IMR-90 (cell line): ENCODE results near the gene MBD2. TPM values are rescaled to one million over a fixed set of nuclear protein-coding genes. Genes with fewer than 3 reads are reported as not detected.

ENCODE experiments used
- ATAC-seq: fragments of 200-7000 bp; cut with Tn5 transposase; 2 replicates; pipeline ENCODE4 v1.9.1; 2020; ENCODE audit warnings: low read depth, mild to moderate bottlenecking, moderate library complexity
- BruUV-seq: library from RNA; stranded (reverse); fragments of 400-500 nt; replicated peaks from 2 replicates; lab custom pipeline; 2021; lab: Mats Ljungman, UMichigan
- CTCF ChIA-PET: fragments of 300-600 bp; formaldehyde crosslinking; extraction: SDS; loops from one replicate; lab custom pipeline; 2021; ENCODE audit warnings: antibody characterized with exemption; lab: Yijun Ruan, JAX
- POLR2A ChIA-PET: fragments of 300-600 bp; sonication (Branson Sonifier 250); formaldehyde crosslinking; loops from one replicate; lab custom pipeline; 2022; ENCODE audit warnings: antibody characterized with exemption; ENCODE audit not compliant: unreplicated experiment; lab: Charles Lee
- DNase-seq: peaks from one replicate; pipeline ENCODE4 v3.0.0; 2013
- H2AFZ ChIP-seq: replicated peaks from 2 replicates; pipeline ENCODE3; 2013; ENCODE audit warnings: low read length, mild to moderate bottlenecking; ENCODE audit not compliant: poor library complexity
- H2AK5ac ChIP-seq: 2 replicates; pipeline ENCODE4 v1.6.1; 2013; ENCODE audit warnings: low read depth, low read length, inconsistent platforms
- H2AK9ac ChIP-seq: replicated peaks from 2 replicates; pipeline ENCODE3; 2013; ENCODE audit warnings: mild to moderate bottlenecking, low read depth, low read length, moderate library complexity; ENCODE audit not compliant: poor library complexity
- H2BK120ac ChIP-seq: 2 replicates; pipeline ENCODE4 v1.6.1; 2013; ENCODE audit warnings: low read depth, low read length, inconsistent platforms
- H2BK15ac ChIP-seq: 3 replicates; pipeline ENCODE4 v1.6.1; 2013; ENCODE audit warnings: low read depth, low read length, inconsistent platforms
- H2BK20ac ChIP-seq: 2 replicates; pipeline ENCODE4 v1.6.1; 2013; ENCODE audit warnings: low read depth, mild to moderate bottlenecking, inconsistent platforms, low read length, moderate library complexity
- H2BK5ac ChIP-seq: 2 replicates; pipeline ENCODE4 v1.6.1; 2013; ENCODE audit warnings: mild to moderate bottlenecking, low read depth, low read length, inconsistent platforms; ENCODE audit not compliant: poor library complexity, severe bottlenecking
- H3K14ac ChIP-seq: replicated peaks from 2 replicates; pipeline ENCODE4 v1.6.1; 2013; ENCODE audit warnings: low read depth, low read length, inconsistent platforms
- H3K18ac ChIP-seq: 2 replicates; pipeline ENCODE4 v1.6.1; 2013; ENCODE audit warnings: low read depth, low read length, control low read depth
- H3K23ac ChIP-seq: 2 replicates; pipeline ENCODE4 v1.6.1; 2013; ENCODE audit warnings: low read depth, low read length, inconsistent platforms
- H3K27ac ChIP-seq: 2 replicates; pipeline ENCODE4 v1.5.1; 2013; ENCODE audit warnings: mild to moderate bottlenecking, control low read depth, low read length; ENCODE audit not compliant: insufficient read depth
- H3K27me3 ChIP-seq: 2 replicates; pipeline ENCODE4 v1.6.1; 2013; ENCODE audit warnings: low read length; ENCODE audit not compliant: control insufficient read depth, insufficient read depth
- H3K36me3 ChIP-seq: 2 replicates; pipeline ENCODE4 v1.6.1; 2013; ENCODE audit warnings: low read length, mixed read lengths; ENCODE audit not compliant: control insufficient read depth, insufficient read depth
- H3K4ac ChIP-seq: 2 replicates; pipeline ENCODE4 v1.6.1; 2013; ENCODE audit warnings: low read depth, low read length, inconsistent platforms
- H3K4me1 ChIP-seq: 2 replicates; pipeline ENCODE4 v1.6.1; 2013; ENCODE audit warnings: low read length, mixed read lengths; ENCODE audit not compliant: control insufficient read depth, insufficient read depth
- H3K4me2 ChIP-seq: 2 replicates; pipeline ENCODE4 v1.6.1; 2013; ENCODE audit warnings: low read depth, mild to moderate bottlenecking, control low read depth, low read length, moderate library complexity
- H3K4me3 ChIP-seq: 2 replicates; pipeline ENCODE4 v1.5.1; 2013; ENCODE audit warnings: low read depth, mild to moderate bottlenecking, control low read depth, low read length, moderate library complexity; ENCODE audit not compliant: insufficient read depth
- H3K56ac ChIP-seq: 2 replicates; pipeline ENCODE4 v1.6.1; 2013; ENCODE audit warnings: low read length, inconsistent platforms; ENCODE audit not compliant: insufficient read depth; ENCODE audit errors: extremely low read depth
- H3K79me1 ChIP-seq, 2 experiments: 2 replicates each; pipeline ENCODE4 v1.6.1; 2013; ENCODE audit warnings: low read length in 2 of 2, inconsistent platforms in 1 of 2, low read depth in 1 of 2
- H3K9ac ChIP-seq: 2 replicates; pipeline ENCODE4 v1.6.1; 2013; ENCODE audit warnings: low read depth, low read length, control low read depth
- H3K9me1 ChIP-seq: 2 replicates; pipeline ENCODE4 v1.6.1; 2013; ENCODE audit warnings: low read length, inconsistent platforms; ENCODE audit not compliant: insufficient read depth
- H3K9me3 ChIP-seq: 2 replicates; pipeline ENCODE4 v1.6.1; 2013; ENCODE audit warnings: low read length; ENCODE audit not compliant: control insufficient read depth, insufficient read depth
- H4K20me1 ChIP-seq: 2 replicates; pipeline ENCODE4 v1.6.1; 2013; ENCODE audit warnings: low read length, inconsistent platforms; ENCODE audit not compliant: insufficient read depth
- H4K5ac ChIP-seq: 2 replicates; pipeline ENCODE4 v1.6.1; 2013; ENCODE audit warnings: mild to moderate bottlenecking, low read depth, low read length, control low read depth
- H4K8ac ChIP-seq, 2 experiments: 2 replicates each; pipeline ENCODE4 v1.6.1; 2013; ENCODE audit warnings: low read depth in 2 of 2, low read length in 2 of 2, control low read depth in 1 of 2, inconsistent platforms in 1 of 2
- H4K91ac ChIP-seq: 2 replicates; pipeline ENCODE4 v1.6.1; 2013; ENCODE audit warnings: low read depth, low read length, inconsistent platforms; ENCODE audit not compliant: insufficient read depth
- BHLHE40 ChIP-seq: fragments of 150-350 bp; IDR thresholded peaks from 2 replicates; pipeline ENCODE4 v1.6.1; 2016; ENCODE audit warnings: mild to moderate bottlenecking, low read depth, low read length
- CEBPB ChIP-seq: IDR thresholded peaks from 2 replicates; pipeline ENCODE4 v1.6.1; 2012; ENCODE audit warnings: low read depth, low read length, improper control_type of control experiment
- CHD1 ChIP-seq: IDR thresholded peaks from 2 replicates; pipeline ENCODE4 v1.6.1; 2012; ENCODE audit warnings: low read depth, low read length, improper control_type of control experiment
- FOS ChIP-seq: fragments of 150-350 bp; IDR thresholded peaks from 2 replicates; pipeline ENCODE4 v1.6.1; 2016; ENCODE audit warnings: low read depth, low read length
- MAFK ChIP-seq: IDR thresholded peaks from 2 replicates; pipeline ENCODE4 v1.6.1; 2012; ENCODE audit warnings: low read depth, low read length, improper control_type of control experiment
- MAZ ChIP-seq: IDR thresholded peaks from 2 replicates; pipeline ENCODE4 v1.6.1; 2012; ENCODE audit warnings: low read depth, mild to moderate bottlenecking, low read length, improper control_type of control experiment, moderate library complexity, borderline replicate concordance
- MXI1 ChIP-seq: IDR thresholded peaks from 2 replicates; pipeline ENCODE4 v1.6.1; 2012; ENCODE audit warnings: low read depth, mild to moderate bottlenecking, low read length, moderate library complexity, borderline replicate concordance
- NFE2L2 ChIP-seq: fragments of 150-350 bp; IDR thresholded peaks from 2 replicates; pipeline ENCODE4 v1.6.1; 2016; ENCODE audit warnings: low read depth, mild to moderate bottlenecking, low read length
- POLR2A ChIP-seq: IDR thresholded peaks from 2 replicates; pipeline ENCODE4 v1.6.1; 2012; ENCODE audit warnings: mild to moderate bottlenecking, low read depth, low read length
- RAD21 ChIP-seq: IDR thresholded peaks from 2 replicates; pipeline ENCODE4 v1.6.1; 2012; ENCODE audit warnings: low read length, improper control_type of control experiment
- RCOR1 ChIP-seq: IDR thresholded peaks from 2 replicates; pipeline ENCODE4 v1.6.1; 2012; ENCODE audit warnings: mild to moderate bottlenecking, low read length, improper control_type of control experiment; ENCODE audit not compliant: insufficient replicate concordance
- RFX5 ChIP-seq: IDR thresholded peaks from 2 replicates; pipeline ENCODE4 v1.8.0; 2012; ENCODE audit warnings: low read depth, mild to moderate bottlenecking, low read length, moderate library complexity
- SMC3 ChIP-seq: fragments of 150-350 bp; IDR thresholded peaks from 2 replicates; pipeline ENCODE4 v1.6.1; 2016; ENCODE audit warnings: low read depth, mild to moderate bottlenecking, antibody characterized with exemption, low read length, moderate library complexity
- dilution Hi-C: fragments of 300-500 bp; cut with HindIII; formaldehyde crosslinking; loops from one replicate; pipeline ENCODE4 v1.14.3; 2018; ENCODE audit warnings: low sequenced_read_pairs; ENCODE audit not compliant: unreplicated experiment
- in situ Hi-C: fragments of 300-500 bp; cut with MboI; formaldehyde crosslinking; loops from 3 replicates; pipeline ENCODE4 v1.14.3; 2019; ENCODE audit warnings: low sequenced_read_pairs, inconsistent platforms, mixed read lengths
- intact Hi-C: fragments of 100-400 bp; cut with micrococcal nuclease; formaldehyde crosslinking; loops from 2 replicates; pipeline ENCODE4 v1.10.0; 2022
- polyA plus RNA-seq, 3 experiments: library from polyadenylated mRNA; depleted of rRNA; stranded (reverse); fragments of >200 nt; gene quantifications; 2 replicates each; pipeline ENCODE4 v1.2.3, GENCODE V29; 2012; ENCODE audit warnings: low replicate concordance in 1 of 3
- total RNA-seq: library from RNA; depleted of rRNA; stranded (reverse); fragments of >200 nt; gene quantifications from 2 replicates; pipeline ENCODE4 v1.2.3, GENCODE V29; 2012
- TF ChIP-seq, protein P1 (sequence below): fragments of 150-350 bp; IDR thresholded peaks from 2 replicates; pipeline ENCODE4 v1.6.1; 2017; ENCODE audit warnings: mild to moderate bottlenecking, antibody characterized with exemption, low read length, low read depth
- TF ChIP-seq, protein P2 (sequence below): fragments of 150-350 bp; IDR thresholded peaks from 2 replicates; pipeline ENCODE4 v1.6.1; 2016; ENCODE audit warnings: low read depth, mild to moderate bottlenecking, low read length, moderate library complexity, borderline replicate concordance

Gene MBD2
- total and polyA plus RNA-seq, 2 of the 4 experiments (the other 2 are of a cell fraction), result 9.7 to 29.5 TPM

DNA sequence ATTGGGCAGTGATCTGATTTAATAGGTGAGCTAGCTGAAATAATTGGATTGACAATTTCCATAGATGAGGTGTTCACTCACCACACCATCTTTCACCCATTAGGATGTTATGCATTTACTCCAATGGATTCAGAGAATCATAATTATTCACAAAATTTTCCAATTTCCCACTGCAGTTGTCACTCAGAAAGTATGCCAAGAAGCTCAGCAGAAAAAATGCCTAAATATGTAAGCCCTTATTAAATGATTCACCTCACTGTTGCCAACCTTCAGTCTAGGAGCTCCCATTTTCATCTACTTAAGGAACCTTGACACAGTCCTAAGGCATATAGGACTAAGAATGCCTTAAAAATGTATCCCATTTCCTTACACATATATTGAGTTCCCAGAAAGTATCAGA lies 94.3 kb downstream of the MBD2 start:
- Histone ChIP-seq H3K14ac (no peak overlapping the region), H3K18ac (no peak overlapping the region), H4K91ac (no peak overlapping the region), H2BK120ac (no peak overlapping the region), H3K4me3 (no peak overlapping the region), H2BK20ac (no peak overlapping the region), H4K5ac (no peak overlapping the region), H2AK9ac (no peak overlapping the region), H3K4me1 (no peaks in the 10 kb centered on the region), H2BK5ac (no peak overlapping the region), H2AK5ac (no peak overlapping the region), H3K9ac (no peak overlapping the region), H2BK15ac (no peak overlapping the region), H3K23ac (no peak overlapping the region), H3K79me1 (no peaks in the 10 kb centered on the region), H3K9me3 (no peaks in the 10 kb centered on the region), H4K20me1 (no peaks in the 10 kb centered on the region), H3K56ac (no peak overlapping the region), H3K9me1 (no peaks in the 10 kb centered on the region), H3K27ac (no peak overlapping the region), H3K4ac (no peak overlapping the region), H3K27me3 (no peaks in the 10 kb centered on the region), H4K8ac (no peak overlapping the region), H3K4me2 (no peak overlapping the region), H2AFZ (no peak overlapping the region), H3K36me3 (no peaks in the 10 kb centered on the region)
- TF ChIP-seq, protein P1, sequence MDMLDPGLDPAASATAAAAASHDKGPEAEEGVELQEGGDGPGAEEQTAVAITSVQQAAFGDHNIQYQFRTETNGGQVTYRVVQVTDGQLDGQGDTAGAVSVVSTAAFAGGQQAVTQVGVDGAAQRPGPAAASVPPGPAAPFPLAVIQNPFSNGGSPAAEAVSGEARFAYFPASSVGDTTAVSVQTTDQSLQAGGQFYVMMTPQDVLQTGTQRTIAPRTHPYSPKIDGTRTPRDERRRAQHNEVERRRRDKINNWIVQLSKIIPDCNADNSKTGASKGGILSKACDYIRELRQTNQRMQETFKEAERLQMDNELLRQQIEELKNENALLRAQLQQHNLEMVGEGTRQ, result no peak
- no peak for TF ChIP-seq POLR2A
- TF ChIP-seq NFE2L2, result no peak
- TF ChIP-seq MXI1, result no peak
- no peak for TF ChIP-seq MAFK
- TF ChIP-seq RAD21, result no peak
- no peak for TF ChIP-seq BHLHE40
- TF ChIP-seq FOS, result no peak
- no peak for TF ChIP-seq CHD1
- no peak for TF ChIP-seq RCOR1
- TF ChIP-seq RFX5, result no peak
- TF ChIP-seq SMC3, result no peak
- TF ChIP-seq CEBPB, result no peak
- no peak for TF ChIP-seq MAZ
- TF ChIP-seq, protein P2, sequence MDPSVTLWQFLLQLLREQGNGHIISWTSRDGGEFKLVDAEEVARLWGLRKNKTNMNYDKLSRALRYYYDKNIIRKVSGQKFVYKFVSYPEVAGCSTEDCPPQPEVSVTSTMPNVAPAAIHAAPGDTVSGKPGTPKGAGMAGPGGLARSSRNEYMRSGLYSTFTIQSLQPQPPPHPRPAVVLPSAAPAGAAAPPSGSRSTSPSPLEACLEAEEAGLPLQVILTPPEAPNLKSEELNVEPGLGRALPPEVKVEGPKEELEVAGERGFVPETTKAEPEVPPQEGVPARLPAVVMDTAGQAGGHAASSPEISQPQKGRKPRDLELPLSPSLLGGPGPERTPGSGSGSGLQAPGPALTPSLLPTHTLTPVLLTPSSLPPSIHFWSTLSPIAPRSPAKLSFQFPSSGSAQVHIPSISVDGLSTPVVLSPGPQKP, result no peak
- intact Hi-C loops (no loop called here), in situ Hi-C loops (no loop called here), dilution Hi-C loops (no loop called here)
- ATAC-seq (no peak), DNase-seq (peak; percentile 10)
- ChIA-PET CTCF (interaction anchor here (0.6 to 2.2 kb wide), 2 partner anchors 11 to 83 kb away, joined by 8 to 13 read pairs; no protein-coding TSS in a partner anchor), POLR2A (no interaction called here)
- no TSS peak for BruUV-seq
